HG03520 (cell line): Measurements from ENCODE around the gene ZNF512B.
"Not testable (repeated sequence)": the region's sequence is repeated elsewhere in the genome, so short reads cannot be mapped to it uniquely, and the experiment has no call there.

Experiments
- ATAC-seq: cut with Tn5 transposase; IDR thresholded peaks from one replicate; pipeline ENCODE4 v1.9.1; 2021; ENCODE audit warnings: mild to moderate bottlenecking, moderate library complexity; ENCODE audit not compliant: unreplicated experiment

Gene ZNF512B

DNA sequence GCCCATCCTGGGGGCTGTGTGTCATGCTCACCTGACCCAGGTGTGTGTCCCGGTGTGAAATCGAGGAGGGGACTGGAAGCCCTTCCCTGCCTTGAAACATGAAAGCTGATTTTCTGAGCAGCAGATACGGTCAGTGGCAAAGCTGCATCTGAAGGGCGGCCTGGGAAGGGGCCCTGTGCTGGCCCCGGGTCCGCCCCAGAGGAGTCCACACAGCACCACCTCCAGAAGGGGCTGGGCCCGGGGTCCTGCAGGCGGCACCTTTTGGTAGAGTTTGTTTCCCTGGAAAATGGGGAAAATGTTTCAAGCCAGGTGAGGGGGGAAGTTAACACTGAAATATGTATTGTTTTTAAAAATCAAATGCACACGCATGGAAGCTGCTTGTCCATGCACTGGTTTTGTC, 34.3 kb downstream of the ZNF512B start:
- no peak for ATAC-seq

GRCh38 chr20:63934271-63935068, 35.3 kb downstream of the ZNF512B start:
- ATAC-seq, result no peak

DNA sequence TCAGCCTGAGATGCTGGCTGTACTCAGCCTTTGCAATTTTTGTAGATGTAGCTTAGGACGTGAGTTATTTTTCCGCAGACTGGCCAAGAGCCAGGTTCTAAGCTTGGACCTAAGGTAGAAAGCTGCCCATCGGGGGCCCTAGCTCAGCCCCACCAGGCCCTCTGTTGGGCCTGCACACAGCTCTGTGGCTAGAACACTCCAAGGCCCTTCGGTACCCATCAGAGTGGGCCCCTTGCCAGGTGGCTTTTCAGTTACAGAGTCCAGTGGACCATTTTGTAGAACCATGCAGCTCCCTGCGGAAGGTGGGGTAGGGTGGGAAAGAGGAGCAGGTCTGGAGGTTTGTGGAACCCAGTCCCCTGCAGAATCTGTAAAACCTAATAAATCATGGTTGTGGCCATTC, 36.1 kb downstream of the ZNF512B start:
- ATAC-seq, result no peak

DNA sequence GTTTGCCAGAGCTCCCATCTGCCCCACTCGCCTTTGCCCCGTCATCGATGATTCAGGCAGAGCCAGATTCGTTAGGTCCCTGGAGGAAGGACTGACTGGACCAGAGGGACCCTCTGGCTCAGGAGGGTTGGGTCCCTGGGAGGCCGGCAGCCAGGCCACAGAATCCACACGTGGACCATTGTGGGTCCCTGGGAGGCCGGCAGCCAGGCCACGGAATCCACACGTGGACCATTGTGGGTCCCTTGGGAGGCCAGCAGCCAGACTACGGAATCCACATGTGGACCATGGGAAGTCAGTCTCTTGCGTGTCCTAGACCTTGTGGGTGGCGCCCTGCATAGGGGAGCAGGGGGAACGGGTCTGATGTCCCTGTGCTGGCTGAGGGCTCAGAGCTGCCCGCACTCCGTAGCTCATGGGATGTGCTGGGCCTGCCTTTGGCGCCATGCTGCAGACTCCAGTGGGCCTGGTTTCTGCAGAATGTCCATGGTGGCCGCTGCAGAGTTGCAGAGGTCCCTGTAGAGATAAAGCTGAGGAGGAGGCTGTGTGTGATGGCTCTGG, 37.0 kb downstream of the ZNF512B start:
- no peak for ATAC-seq

- no peak for ATAC-seq
Measured at GRCh38 chr20:63931735-63932134, 38.0 kb downstream of the ZNF512B start.

DNA sequence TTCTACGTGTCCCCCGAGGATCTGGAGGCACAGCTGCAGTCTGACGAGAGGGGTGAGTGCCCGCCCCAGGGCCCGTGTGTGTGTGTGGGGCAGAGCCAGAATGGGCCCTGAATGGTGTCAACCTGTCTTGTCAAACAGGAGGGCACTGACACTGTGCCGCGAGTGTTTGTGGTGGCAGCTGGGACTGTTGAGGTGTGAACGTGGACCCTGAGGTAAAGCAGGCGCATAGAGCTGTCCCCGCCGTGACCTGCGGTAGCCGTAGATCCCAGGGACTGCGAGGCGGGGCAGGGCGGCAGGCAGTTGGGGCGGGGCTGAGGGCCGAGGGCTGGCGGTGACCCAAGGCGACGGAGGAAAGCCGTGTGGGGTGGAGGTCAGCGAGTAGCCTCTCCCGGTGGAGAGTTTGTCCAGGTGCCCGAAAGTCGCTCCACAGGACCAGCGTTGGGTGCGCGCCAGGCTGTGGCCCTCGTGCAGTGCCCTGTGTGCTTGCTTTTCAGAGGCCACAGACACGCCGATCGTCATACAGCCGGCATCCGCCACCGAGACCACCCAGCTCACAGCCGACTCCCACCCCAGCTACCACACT, 38.7 kb downstream of the ZNF512B start:
- no peak for ATAC-seq

GRCh38 chr20:63929473-63929883, 40.3 kb downstream of the ZNF512B start:
- not testable (repeated sequence) for ATAC-seq

- ATAC-seq, result no peak
Measured at GRCh38 chr20:63929071-63929470, 40.7 kb downstream of the ZNF512B start.

GRCh38 chr20:63926298-63926697, 43.4 kb downstream of the ZNF512B start:
- ATAC-seq, result no peak

DNA sequence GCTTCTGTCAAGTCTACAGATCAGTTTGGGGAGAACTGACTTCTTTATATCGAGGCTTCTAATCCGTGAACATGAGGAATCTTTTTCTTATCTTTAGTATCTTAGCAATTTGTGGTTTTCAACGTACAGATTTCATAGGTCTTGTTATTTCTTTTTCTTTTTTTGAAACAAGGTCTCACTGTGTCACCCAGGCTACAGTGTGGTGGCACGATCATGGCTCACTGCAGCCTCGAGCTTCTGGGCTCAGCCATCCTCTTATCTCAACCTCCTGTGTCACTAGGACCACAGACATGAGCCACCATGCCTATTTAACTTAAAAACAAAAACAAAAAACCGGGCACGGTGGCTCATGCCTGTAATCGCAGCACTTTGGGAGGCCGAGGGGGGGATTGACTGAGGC, 45.5 kb downstream of the ZNF512B start:
- no peak for ATAC-seq

- no peak for ATAC-seq
Measured at GRCh38 chr20:63923651-63924050, 46.1 kb downstream of the ZNF512B start.

GRCh38 chr20:63920226-63920625, 49.5 kb downstream of the ZNF512B start:
- no peak for ATAC-seq

- ATAC-seq, result no peak
Measured at GRCh38 chr20:63919130-63919529, 50.6 kb downstream of the ZNF512B start.

DNA sequence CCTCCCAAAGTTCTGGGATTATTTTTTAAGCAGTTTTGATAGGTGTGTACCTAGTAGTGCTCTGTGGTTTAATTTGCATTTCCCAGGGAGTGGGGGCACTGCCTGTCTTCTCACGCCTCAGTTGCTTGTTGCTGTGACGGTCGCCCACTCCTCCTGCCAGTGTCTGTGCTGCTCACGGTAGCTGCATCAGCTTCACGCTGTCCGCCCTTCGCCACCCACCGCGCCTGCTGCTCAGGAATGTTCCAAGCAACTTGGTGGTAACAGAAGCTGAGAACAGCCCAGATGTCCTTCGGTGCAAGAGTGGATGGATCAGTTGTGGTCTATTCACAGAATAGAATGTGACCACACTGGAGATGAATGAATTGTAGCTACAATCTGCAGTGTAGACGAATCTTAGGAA, 51.9 kb downstream of the ZNF512B start:
- no peak for ATAC-seq

DNA sequence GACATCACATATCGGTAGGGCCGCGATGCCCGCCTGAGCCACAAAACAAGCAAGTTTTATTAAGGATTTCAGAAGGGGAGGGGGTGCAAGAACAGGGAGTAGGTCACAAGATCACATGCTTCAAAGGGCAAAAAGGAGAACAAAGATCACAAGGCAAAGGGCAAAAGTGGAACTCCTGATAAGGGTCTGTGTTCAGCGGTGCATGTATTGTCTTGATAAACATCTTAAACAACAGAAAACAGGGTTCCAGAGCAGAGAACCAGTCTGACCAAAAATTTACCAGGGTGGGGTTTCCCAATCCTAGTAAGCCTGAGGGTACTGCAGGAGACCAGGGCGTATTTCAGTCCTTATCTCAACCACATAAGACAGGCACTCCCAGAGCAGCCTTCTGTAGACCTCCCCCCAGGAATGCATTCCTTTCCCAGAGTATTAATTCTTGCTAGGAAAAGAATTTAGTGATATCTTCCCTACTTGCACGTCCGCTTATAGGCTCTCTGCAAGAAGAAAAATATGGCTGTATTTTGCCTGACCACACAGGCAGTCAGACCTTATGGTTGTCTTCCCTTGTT, 53.3 kb downstream of the ZNF512B start:
- not testable (repeated sequence) for ATAC-seq

DNA sequence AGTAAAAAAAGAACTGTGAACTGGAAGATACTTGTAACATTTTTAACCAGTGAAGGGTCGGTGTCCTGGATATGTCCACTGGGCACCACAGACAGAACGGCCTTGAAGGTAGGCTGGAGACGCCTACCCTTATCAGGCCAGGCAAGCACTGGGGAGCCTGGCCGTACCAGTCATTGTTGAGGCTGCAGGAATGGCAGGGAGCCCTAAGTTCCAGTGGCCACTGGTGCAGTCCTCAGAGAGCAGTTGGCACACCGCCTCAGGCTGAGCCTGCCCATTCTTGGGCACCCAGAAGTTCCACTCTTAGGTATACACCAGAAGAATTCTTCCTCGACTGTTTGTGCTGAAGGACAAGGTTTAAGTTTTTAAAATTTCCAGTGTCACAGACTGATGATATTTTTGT, 54.3 kb downstream of the ZNF512B start:
- ATAC-seq, result no peak

GRCh38 chr20:63913768-63914167, 56.0 kb downstream of the ZNF512B start:
- no peak for ATAC-seq

DNA sequence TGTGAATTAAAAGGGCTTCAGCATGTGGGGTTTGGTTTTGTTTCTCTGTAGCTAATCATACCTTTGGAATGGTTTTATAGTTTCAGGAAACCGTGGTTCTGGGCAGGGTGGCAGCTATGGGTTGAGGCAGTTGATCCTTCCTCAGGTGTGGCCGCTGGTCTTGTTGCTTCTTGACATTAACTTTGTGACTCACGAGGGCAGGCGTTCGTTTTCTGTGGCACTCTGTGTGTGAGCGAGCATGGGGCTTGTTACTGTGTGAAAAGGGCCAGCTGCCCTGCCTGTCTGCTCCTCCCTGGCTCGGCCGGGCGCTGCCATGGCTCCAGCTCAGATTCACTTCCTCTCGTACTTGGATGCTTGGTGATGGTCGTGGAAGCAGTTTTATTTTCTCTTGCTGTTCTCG, 58.6 kb downstream of the ZNF512B start:
- no peak for ATAC-seq

- ATAC-seq, result no peak
Measured at GRCh38 chr20:63908008-63908682, 61.6 kb downstream of the ZNF512B start.
